Peyer's patch (tissue), 4 donors: ENCODE measurements around the gene C19orf47.

ENCODE experiments used
- POLR2A ChIP-seq, 2 donors: fragments of 450-650 bp; IDR thresholded peaks; one replicate each; pipeline ENCODE4 v1.5.1; 2017; ENCODE audit warnings: antibody characterized with exemption in 2 of 2, mild to moderate bottlenecking in 2 of 2, moderate library complexity in 2 of 2
- TF ChIP-seq, protein P1 (sequence below), 6 experiments: fragments of 450-650 bp in 4 of 6; fragments of 200-600 bp in 2 of 6; sonication (generic) in 1 of 6; IDR thresholded peaks; one replicate each; pipeline ENCODE4 v1.5.1; 2017 to 2019; ENCODE audit warnings: antibody characterized with exemption in 6 of 6, mild to moderate bottlenecking in 3 of 6, moderate library complexity in 1 of 6

GRCh38 chr19:40272261-40272660 lies 75.9 kb downstream of the C19orf47 start:
- TF ChIP-seq, protein P1, sequence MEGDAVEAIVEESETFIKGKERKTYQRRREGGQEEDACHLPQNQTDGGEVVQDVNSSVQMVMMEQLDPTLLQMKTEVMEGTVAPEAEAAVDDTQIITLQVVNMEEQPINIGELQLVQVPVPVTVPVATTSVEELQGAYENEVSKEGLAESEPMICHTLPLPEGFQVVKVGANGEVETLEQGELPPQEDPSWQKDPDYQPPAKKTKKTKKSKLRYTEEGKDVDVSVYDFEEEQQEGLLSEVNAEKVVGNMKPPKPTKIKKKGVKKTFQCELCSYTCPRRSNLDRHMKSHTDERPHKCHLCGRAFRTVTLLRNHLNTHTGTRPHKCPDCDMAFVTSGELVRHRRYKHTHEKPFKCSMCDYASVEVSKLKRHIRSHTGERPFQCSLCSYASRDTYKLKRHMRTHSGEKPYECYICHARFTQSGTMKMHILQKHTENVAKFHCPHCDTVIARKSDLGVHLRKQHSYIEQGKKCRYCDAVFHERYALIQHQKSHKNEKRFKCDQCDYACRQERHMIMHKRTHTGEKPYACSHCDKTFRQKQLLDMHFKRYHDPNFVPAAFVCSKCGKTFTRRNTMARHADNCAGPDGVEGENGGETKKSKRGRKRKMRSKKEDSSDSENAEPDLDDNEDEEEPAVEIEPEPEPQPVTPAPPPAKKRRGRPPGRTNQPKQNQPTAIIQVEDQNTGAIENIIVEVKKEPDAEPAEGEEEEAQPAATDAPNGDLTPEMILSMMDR (IDR thresholded peaks at IDR 0.05): no peak
- TF ChIP-seq POLR2A (IDR thresholded peaks at IDR 0.05): no peak
